WTC11 (cell line): ENCODE data around the gene MEGF8. TPM values are rescaled to one million over a fixed set of nuclear protein-coding genes. Genes with fewer than 3 reads are reported as not detected.
A peak's percentile ranks its signal among the peaks of the same experiment; 100 is the strongest.

Experiments used
- ATAC-seq: fragments of 200-7000 bp; cut with Tn5 transposase; 2 replicates; pipeline ENCODE4 v1.10.0; 2021; ENCODE audit warnings: mild to moderate bottlenecking, moderate library complexity
- CTCF ChIA-PET: fragments of 300-600 bp; sonication (Branson Sonifier 250); formaldehyde crosslinking; loops from one replicate; lab custom pipeline; 2021; ENCODE audit warnings: antibody characterized with exemption; lab: Charles Lee
- POLR2A ChIA-PET: fragments of 350-600 bp; sonication (Branson Sonifier 250); formaldehyde crosslinking; loops from one replicate; lab custom pipeline; 2021; ENCODE audit warnings: antibody characterized with exemption; lab: Charles Lee
- DNase-seq: peaks from one replicate; pipeline ENCODE4 v3.0.0; 2021; ENCODE audit warnings: low spot score
- H3K27ac Mint-ChIP-seq: 2 replicates; pipeline ENCODE4 v1.8.0; 2021; ENCODE audit warnings: mixed read lengths
- H3K27me3 Mint-ChIP-seq: 2 replicates; pipeline ENCODE4 v1.8.0; 2021; ENCODE audit warnings: low read depth, mild to moderate bottlenecking, moderate library complexity, mixed read lengths
- H3K36me3 Mint-ChIP-seq: 2 replicates; pipeline ENCODE4 v1.8.0; 2021; ENCODE audit warnings: mixed read lengths
- H3K4me1 Mint-ChIP-seq: 2 replicates; pipeline ENCODE4 v1.8.0; 2022; ENCODE audit warnings: mixed read lengths
- H3K4me3 Mint-ChIP-seq: 2 replicates; pipeline ENCODE4 v1.8.0; 2021; ENCODE audit warnings: mild to moderate bottlenecking, moderate library complexity, mixed read lengths
- H3K9me3 Mint-ChIP-seq: 2 replicates; pipeline ENCODE4 v1.8.0; 2021; ENCODE audit warnings: mixed read lengths
- AFF4 ChIP-seq: sonication (generic); formaldehyde crosslinking; IDR thresholded peaks from 2 replicates; pipeline ENCODE4 v1.8.1; 2023; ENCODE audit warnings: mild to moderate bottlenecking, missing genetic modification reagents, borderline replicate concordance
- ATF2 ChIP-seq: sonication (generic); formaldehyde crosslinking; IDR thresholded peaks from 2 replicates; pipeline ENCODE4 v1.8.1; 2022; ENCODE audit warnings: low read depth, missing genetic modification reagents, borderline replicate concordance
- ATF6 ChIP-seq: sonication (generic); formaldehyde crosslinking; IDR thresholded peaks from 2 replicates; pipeline ENCODE4 v1.8.1; 2023; ENCODE audit warnings: mild to moderate bottlenecking, missing genetic modification reagents
- CBFB ChIP-seq: sonication (generic); formaldehyde crosslinking; IDR thresholded peaks from 2 replicates; pipeline ENCODE4 v1.8.1; 2022; ENCODE audit warnings: mild to moderate bottlenecking, low read depth, missing genetic modification reagents
- E2F1 ChIP-seq: sonication (generic); formaldehyde crosslinking; IDR thresholded peaks from 2 replicates; pipeline ENCODE4 v1.8.0; 2022; ENCODE audit warnings: mild to moderate bottlenecking, missing genetic modification reagents
- FOXP4 ChIP-seq: sonication (generic); formaldehyde crosslinking; IDR thresholded peaks from 2 replicates; pipeline ENCODE4 v1.8.0; 2022; ENCODE audit warnings: mild to moderate bottlenecking, missing genetic modification reagents
- GTF2I ChIP-seq: fragments of 250-450 bp; sonication (Bioruptor Pico); conservative IDR thresholded peaks from 2 replicates; pipeline ENCODE4 v1.4.0; 2021; ENCODE audit warnings: mild to moderate bottlenecking
- JUN ChIP-seq: sonication (generic); formaldehyde crosslinking; IDR thresholded peaks from 2 replicates; pipeline ENCODE4 v1.8.0; 2023; ENCODE audit warnings: mild to moderate bottlenecking, missing genetic modification reagents
- PRRX2 ChIP-seq: fragments of 250-450 bp; sonication (Bioruptor Pico); IDR thresholded peaks from 2 replicates; pipeline ENCODE4 v1.8.0; 2021; ENCODE audit warnings: mild to moderate bottlenecking
- SOX15 ChIP-seq: fragments of 250-450 bp; sonication (Bioruptor Pico); IDR thresholded peaks from 2 replicates; pipeline ENCODE4 v1.9.0; 2021; ENCODE audit warnings: mild to moderate bottlenecking
- ZNF219 ChIP-seq: sonication (generic); formaldehyde crosslinking; IDR thresholded peaks from 2 replicates; pipeline ENCODE4 v1.8.0; 2023; ENCODE audit warnings: missing genetic modification reagents, mild to moderate bottlenecking, borderline replicate concordance
- ZNF281 ChIP-seq: sonication (generic); formaldehyde crosslinking; IDR thresholded peaks from 2 replicates; pipeline ENCODE4 v1.8.0; 2023; ENCODE audit warnings: mild to moderate bottlenecking, missing genetic modification reagents
- ZSCAN18 ChIP-seq: fragments of 250-450 bp; sonication (Bioruptor Pico); IDR thresholded peaks from 2 replicates; pipeline ENCODE4 v2.1.2; 2022; ENCODE audit warnings: mild to moderate bottlenecking, moderate library complexity
- total RNA-seq: library from RNA; stranded (reverse); gene quantifications from 3 replicates; pipeline ENCODE4 v1.2.3, GENCODE V29; 2021

MEGF8 gene
- total RNA-seq, 1 experiment from 2014 or later: 42.1 TPM

- no peak for TF ChIP-seq ATF2 (CRISPR knock-in tag)
- TF ChIP-seq ZNF281 (CRISPR knock-in tag): no peak
- no peak for TF ChIP-seq SOX15 (CRISPR knock-in tag)
- TF ChIP-seq ZNF219 (CRISPR knock-in tag): no peak
Observed at GRCh38 chr19:42420055-42420544, 94.7 kb downstream of the MEGF8 start (continued).

- CTCF ChIA-PET: interaction anchor here (0.8 to 3.6 kb wide), 6 partner anchors 11 to 29 kb away, joined by 3 to 22 read pairs (median 16); no protein-coding TSS in a partner anchor
- no peak for ATAC-seq
- DNase-seq: no peak
Observed at GRCh38 chr19:42421101-42421500, 95.7 kb downstream of the MEGF8 start.

GRCh38 chr19:42421591-42422031 lies 96.2 kb downstream of the MEGF8 start:
- peaks cover 31% of the 10 kb centered on the region for H3K4me1 Mint-ChIP-seq
- H3K27ac Mint-ChIP-seq: no peak overlapping the region
- ChIA-PET POLR2A (no interaction called here), CTCF (interaction anchor here (0.8 to 3.6 kb wide), 5 partner anchors 11 to 25 kb away, joined by 3 to 22 read pairs (median 16); no protein-coding TSS in a partner anchor)
- peak overlapping the region; percentile 24; the same call in 1 of the 2 replicates for H3K4me3 Mint-ChIP-seq
- H3K36me3 Mint-ChIP-seq: peaks cover 2% of the 10 kb centered on the region
- DNase-seq: no peak
- H3K9me3 Mint-ChIP-seq: peaks cover 6% of the 10 kb centered on the region
- no peak for TF ChIP-seq CBFB (CRISPR knock-in tag)
- no peak for TF ChIP-seq E2F1
- no peak for TF ChIP-seq AFF4 (CRISPR knock-in tag)
- TF ChIP-seq FOXP4 (CRISPR knock-in tag): no peak
- no peak for ATAC-seq
- peaks cover 91% of the 10 kb centered on the region for H3K27me3 Mint-ChIP-seq

More at GRCh38 chr19:42421101-42421500, 95.7 kb downstream of the MEGF8 start:
- Mint-ChIP-seq H3K9me3 (peaks cover 6% of the 10 kb centered on the region), H3K4me3 (no peak overlapping the region), H3K36me3 (peaks cover 2% of the 10 kb centered on the region), H3K27me3 (peaks cover 91% of the 10 kb centered on the region), H3K27ac (no peak overlapping the region), H3K4me1 (peaks cover 31% of the 10 kb centered on the region)
- TF ChIP-seq GTF2I (CRISPR knock-in tag) (no peak), ZSCAN18 (CRISPR knock-in tag) (no peak), PRRX2 (CRISPR knock-in tag) (no peak), JUN (CRISPR knock-in tag) (no peak), ATF6 (no peak)
- POLR2A ChIA-PET: no interaction called here
